IMR-90 (cell line): Measurements from ENCODE around the gene LALBA.

Experiments
- CEBPB ChIP-seq: IDR thresholded peaks from 2 replicates; pipeline ENCODE4 v1.6.1; 2012; ENCODE audit warnings: low read depth, low read length, improper control_type of control experiment
- POLR2A ChIP-seq: IDR thresholded peaks from 2 replicates; pipeline ENCODE4 v1.6.1; 2012; ENCODE audit warnings: mild to moderate bottlenecking, low read depth, low read length
- RFX5 ChIP-seq: IDR thresholded peaks from 2 replicates; pipeline ENCODE4 v1.8.0; 2012; ENCODE audit warnings: low read depth, mild to moderate bottlenecking, low read length, moderate library complexity
- TF ChIP-seq, protein P1 (sequence below): conservative IDR thresholded peaks from 2 replicates; pipeline ENCODE4 v1.5.1; 2012; ENCODE audit warnings: mild to moderate bottlenecking, low read depth, low read length, improper control_type of control experiment

DNA sequence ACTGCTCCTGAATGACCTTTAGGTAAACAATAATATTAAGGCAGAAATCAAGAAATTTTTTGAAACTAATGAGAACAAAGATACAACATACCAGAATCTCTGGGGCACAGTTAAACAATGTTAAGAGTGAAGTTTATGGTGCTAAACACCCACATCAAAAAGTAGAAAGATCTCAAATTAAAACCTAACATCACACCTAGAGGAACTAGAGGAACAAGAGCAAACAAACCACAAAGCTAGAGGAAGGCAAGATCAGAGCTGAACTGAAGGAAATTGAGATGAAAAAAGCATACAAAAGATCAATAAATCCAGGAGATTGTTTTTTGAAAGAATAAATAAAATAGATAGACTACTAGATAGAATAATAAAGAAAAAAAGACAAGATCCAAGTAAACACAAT lies 37.2 kb downstream of the LALBA start:
- TF ChIP-seq POLR2A (no peak), CEBPB (no peak), RFX5 (no peak)
- TF ChIP-seq, protein P1, sequence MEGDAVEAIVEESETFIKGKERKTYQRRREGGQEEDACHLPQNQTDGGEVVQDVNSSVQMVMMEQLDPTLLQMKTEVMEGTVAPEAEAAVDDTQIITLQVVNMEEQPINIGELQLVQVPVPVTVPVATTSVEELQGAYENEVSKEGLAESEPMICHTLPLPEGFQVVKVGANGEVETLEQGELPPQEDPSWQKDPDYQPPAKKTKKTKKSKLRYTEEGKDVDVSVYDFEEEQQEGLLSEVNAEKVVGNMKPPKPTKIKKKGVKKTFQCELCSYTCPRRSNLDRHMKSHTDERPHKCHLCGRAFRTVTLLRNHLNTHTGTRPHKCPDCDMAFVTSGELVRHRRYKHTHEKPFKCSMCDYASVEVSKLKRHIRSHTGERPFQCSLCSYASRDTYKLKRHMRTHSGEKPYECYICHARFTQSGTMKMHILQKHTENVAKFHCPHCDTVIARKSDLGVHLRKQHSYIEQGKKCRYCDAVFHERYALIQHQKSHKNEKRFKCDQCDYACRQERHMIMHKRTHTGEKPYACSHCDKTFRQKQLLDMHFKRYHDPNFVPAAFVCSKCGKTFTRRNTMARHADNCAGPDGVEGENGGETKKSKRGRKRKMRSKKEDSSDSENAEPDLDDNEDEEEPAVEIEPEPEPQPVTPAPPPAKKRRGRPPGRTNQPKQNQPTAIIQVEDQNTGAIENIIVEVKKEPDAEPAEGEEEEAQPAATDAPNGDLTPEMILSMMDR = no peak
